WTC11 (cell line): ENCODE data around the gene REEP3. TPM values are rescaled to one million over a fixed set of nuclear protein-coding genes. Genes with fewer than 3 reads are reported as not detected.

ENCODE experiments used
- ATAC-seq: fragments of 200-7000 bp; cut with Tn5 transposase; 2 replicates; pipeline ENCODE4 v1.10.0; 2021; ENCODE audit warnings: mild to moderate bottlenecking, moderate library complexity
- CTCF ChIA-PET: fragments of 300-600 bp; sonication (Branson Sonifier 250); formaldehyde crosslinking; loops from one replicate; lab custom pipeline; 2021; ENCODE audit warnings: antibody characterized with exemption; lab: Charles Lee
- POLR2A ChIA-PET: fragments of 350-600 bp; sonication (Branson Sonifier 250); formaldehyde crosslinking; loops from one replicate; lab custom pipeline; 2021; ENCODE audit warnings: antibody characterized with exemption; lab: Charles Lee
- DNase-seq: peaks from one replicate; pipeline ENCODE4 v3.0.0; 2021; ENCODE audit warnings: low spot score
- H3K27ac Mint-ChIP-seq: 2 replicates; pipeline ENCODE4 v1.8.0; 2021; ENCODE audit warnings: mixed read lengths
- H3K27me3 Mint-ChIP-seq: 2 replicates; pipeline ENCODE4 v1.8.0; 2021; ENCODE audit warnings: low read depth, mild to moderate bottlenecking, moderate library complexity, mixed read lengths
- H3K36me3 Mint-ChIP-seq: 2 replicates; pipeline ENCODE4 v1.8.0; 2021; ENCODE audit warnings: mixed read lengths
- H3K4me1 Mint-ChIP-seq: 2 replicates; pipeline ENCODE4 v1.8.0; 2022; ENCODE audit warnings: mixed read lengths
- H3K4me3 Mint-ChIP-seq: 2 replicates; pipeline ENCODE4 v1.8.0; 2021; ENCODE audit warnings: mild to moderate bottlenecking, moderate library complexity, mixed read lengths
- H3K9me3 Mint-ChIP-seq: 2 replicates; pipeline ENCODE4 v1.8.0; 2021; ENCODE audit warnings: mixed read lengths
- ATF1 ChIP-seq: sonication (generic); formaldehyde crosslinking; IDR thresholded peaks from 2 replicates; pipeline ENCODE4 v1.8.1; 2023; ENCODE audit warnings: mild to moderate bottlenecking, moderate library complexity, missing genetic modification reagents
- ATF3 ChIP-seq: sonication (generic); formaldehyde crosslinking; conservative IDR thresholded peaks from 2 replicates; pipeline ENCODE4 v1.8.1; 2022; ENCODE audit warnings: mild to moderate bottlenecking, missing genetic modification reagents
- CBFB ChIP-seq: sonication (generic); formaldehyde crosslinking; IDR thresholded peaks from 2 replicates; pipeline ENCODE4 v1.8.1; 2022; ENCODE audit warnings: mild to moderate bottlenecking, low read depth, missing genetic modification reagents
- CREB1 ChIP-seq: sonication (generic); formaldehyde crosslinking; IDR thresholded peaks from 2 replicates; pipeline ENCODE4 v1.8.0; 2023; ENCODE audit warnings: mild to moderate bottlenecking, missing genetic modification reagents
- CREM ChIP-seq: sonication (generic); formaldehyde crosslinking; IDR thresholded peaks from 2 replicates; pipeline ENCODE4 v1.8.1; 2022; ENCODE audit warnings: mild to moderate bottlenecking, missing genetic modification reagents, moderate library complexity
- ELF4 ChIP-seq: sonication (generic); formaldehyde crosslinking; IDR thresholded peaks from 2 replicates; pipeline ENCODE4 v1.8.1; 2022; ENCODE audit warnings: low read depth, mild to moderate bottlenecking, moderate library complexity, missing genetic modification reagents
- ESRRA ChIP-seq: sonication (generic); formaldehyde crosslinking; IDR thresholded peaks from 2 replicates; pipeline ENCODE4 v1.8.1; 2022; ENCODE audit warnings: mild to moderate bottlenecking, missing genetic modification reagents, borderline replicate concordance
- FOXJ3 ChIP-seq: sonication (generic); formaldehyde crosslinking; IDR thresholded peaks from 2 replicates; pipeline ENCODE4 v1.9.0; 2021; ENCODE audit warnings: missing genetic modification reagents, mild to moderate bottlenecking, borderline replicate concordance
- FOXP1 ChIP-seq: sonication (generic); formaldehyde crosslinking; IDR thresholded peaks from 2 replicates; pipeline ENCODE4 v1.8.0; 2022; ENCODE audit warnings: missing genetic modification reagents, mild to moderate bottlenecking, moderate library complexity, borderline replicate concordance
- JAZF1 ChIP-seq: fragments of 250-450 bp; sonication (Bioruptor Pico); IDR thresholded peaks from 2 replicates; pipeline ENCODE4 v1.9.0; 2021; ENCODE audit warnings: moderate library complexity, mild to moderate bottlenecking, inconsistent platforms
- MYBL2 ChIP-seq: sonication (generic); formaldehyde crosslinking; IDR thresholded peaks from 2 replicates; pipeline ENCODE4 v1.8.1; 2023; ENCODE audit warnings: mild to moderate bottlenecking, moderate library complexity, missing genetic modification reagents
- PREB ChIP-seq: sonication (generic); formaldehyde crosslinking; IDR thresholded peaks from 2 replicates; pipeline ENCODE4 v1.8.1; 2022; ENCODE audit warnings: mild to moderate bottlenecking, missing genetic modification reagents, moderate library complexity, borderline replicate concordance
- RORB ChIP-seq: fragments of 250-450 bp; sonication (Bioruptor Pico); IDR thresholded peaks from 2 replicates; pipeline ENCODE4 v1.9.0; 2021; ENCODE audit warnings: mild to moderate bottlenecking
- SMAD3 ChIP-seq: sonication (generic); formaldehyde crosslinking; IDR thresholded peaks from 2 replicates; pipeline ENCODE4 v1.8.0; 2022; ENCODE audit warnings: missing genetic modification reagents, mild to moderate bottlenecking, borderline replicate concordance
- ZBTB21 ChIP-seq: sonication (generic); formaldehyde crosslinking; IDR thresholded peaks from 2 replicates; pipeline ENCODE4 v1.8.1; 2023; ENCODE audit warnings: mild to moderate bottlenecking, missing genetic modification reagents, borderline replicate concordance
- ZNF121 ChIP-seq: sonication (generic); formaldehyde crosslinking; IDR thresholded peaks from 2 replicates; pipeline ENCODE4 v1.8.0; 2023; ENCODE audit warnings: missing genetic modification reagents
- ZNF317 ChIP-seq: sonication (generic); formaldehyde crosslinking; IDR thresholded peaks from 2 replicates; pipeline ENCODE4 v1.8.1; 2023; ENCODE audit warnings: low read depth, mild to moderate bottlenecking, moderate library complexity, missing genetic modification reagents, borderline replicate concordance
- ZNF396 ChIP-seq: fragments of 250-450 bp; sonication (Bioruptor Pico); IDR thresholded peaks from 2 replicates; pipeline ENCODE4 v1.8.0; 2021; ENCODE audit warnings: mild to moderate bottlenecking, moderate library complexity, borderline replicate concordance
- total RNA-seq: library from RNA; stranded (reverse); gene quantifications from 3 replicates; pipeline ENCODE4 v1.2.3, GENCODE V29; 2021
- TF ChIP-seq, protein P1 (sequence below): sonication (generic); formaldehyde crosslinking; IDR thresholded peaks from 2 replicates; pipeline ENCODE4 v1.8.0; 2022; ENCODE audit warnings: mild to moderate bottlenecking, missing genetic modification reagents
- TF ChIP-seq, protein P2 (sequence below): fragments of 250-450 bp; sonication (Bioruptor Pico); conservative IDR thresholded peaks from 2 replicates; pipeline ENCODE4 v1.9.0; 2021; ENCODE audit warnings: mild to moderate bottlenecking
- TF ChIP-seq, protein P3 (sequence below): fragments of 250-450 bp; sonication (Bioruptor Pico); IDR thresholded peaks from 2 replicates; pipeline ENCODE4 v1.8.0; 2021; ENCODE audit warnings: mild to moderate bottlenecking
- TF ChIP-seq, protein P4 (sequence below): sonication (generic); formaldehyde crosslinking; IDR thresholded peaks from 2 replicates; pipeline ENCODE4 v1.8.0; 2022; ENCODE audit warnings: missing genetic modification reagents
- TF ChIP-seq, protein P5 (sequence below): sonication (generic); formaldehyde crosslinking; IDR thresholded peaks from 2 replicates; pipeline ENCODE4 v1.8.1; 2023; ENCODE audit warnings: mild to moderate bottlenecking, missing genetic modification reagents, moderate library complexity

REEP3 gene
- total RNA-seq, 1 experiment from 2014 or later = 18.5 TPM

DNA sequence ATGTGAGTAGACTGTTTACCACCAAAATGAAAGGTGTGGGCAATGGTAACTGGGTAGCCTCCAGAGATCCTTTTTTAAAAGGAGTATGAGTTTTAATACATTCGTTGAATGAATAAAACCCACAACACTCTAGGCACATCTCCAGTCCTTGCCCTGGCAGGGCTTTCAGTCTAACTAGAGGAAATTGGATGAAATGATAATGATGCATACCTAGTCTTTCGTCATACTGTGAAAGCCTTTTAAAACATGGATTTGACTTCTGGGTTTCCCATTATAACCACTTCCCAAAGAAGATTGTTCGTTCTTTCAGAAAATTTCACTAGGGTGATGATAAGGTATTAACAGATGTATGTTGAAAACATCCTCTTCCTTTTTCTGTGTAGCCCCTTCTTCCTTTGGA lies 110.8 kb downstream of the REEP3 start:
- TF ChIP-seq ATF3 (CRISPR knock-in tag) (no peak), FOXJ3 (no peak), ZNF121 (CRISPR knock-in tag) (no peak), ZNF396 (CRISPR knock-in tag) (no peak), CREB1 (CRISPR knock-in tag) (no peak), RORB (CRISPR knock-in tag) (no peak), ZBTB21 (CRISPR knock-in tag) (no peak), MYBL2 (CRISPR knock-in tag) (no peak), ESRRA (CRISPR knock-in tag) (no peak), JAZF1 (CRISPR knock-in tag) (no peak), ELF4 (CRISPR knock-in tag) (no peak), PREB (CRISPR knock-in tag) (no peak), CBFB (CRISPR knock-in tag) (no peak), ZNF317 (CRISPR knock-in tag) (no peak), SMAD3 (CRISPR knock-in tag) (no peak)
- TF ChIP-seq, protein P1, sequence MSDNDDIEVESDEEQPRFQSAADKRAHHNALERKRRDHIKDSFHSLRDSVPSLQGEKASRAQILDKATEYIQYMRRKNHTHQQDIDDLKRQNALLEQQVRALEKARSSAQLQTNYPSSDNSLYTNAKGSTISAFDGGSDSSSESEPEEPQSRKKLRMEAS (CRISPR knock-in tag) = no peak
- TF ChIP-seq, protein P2, sequence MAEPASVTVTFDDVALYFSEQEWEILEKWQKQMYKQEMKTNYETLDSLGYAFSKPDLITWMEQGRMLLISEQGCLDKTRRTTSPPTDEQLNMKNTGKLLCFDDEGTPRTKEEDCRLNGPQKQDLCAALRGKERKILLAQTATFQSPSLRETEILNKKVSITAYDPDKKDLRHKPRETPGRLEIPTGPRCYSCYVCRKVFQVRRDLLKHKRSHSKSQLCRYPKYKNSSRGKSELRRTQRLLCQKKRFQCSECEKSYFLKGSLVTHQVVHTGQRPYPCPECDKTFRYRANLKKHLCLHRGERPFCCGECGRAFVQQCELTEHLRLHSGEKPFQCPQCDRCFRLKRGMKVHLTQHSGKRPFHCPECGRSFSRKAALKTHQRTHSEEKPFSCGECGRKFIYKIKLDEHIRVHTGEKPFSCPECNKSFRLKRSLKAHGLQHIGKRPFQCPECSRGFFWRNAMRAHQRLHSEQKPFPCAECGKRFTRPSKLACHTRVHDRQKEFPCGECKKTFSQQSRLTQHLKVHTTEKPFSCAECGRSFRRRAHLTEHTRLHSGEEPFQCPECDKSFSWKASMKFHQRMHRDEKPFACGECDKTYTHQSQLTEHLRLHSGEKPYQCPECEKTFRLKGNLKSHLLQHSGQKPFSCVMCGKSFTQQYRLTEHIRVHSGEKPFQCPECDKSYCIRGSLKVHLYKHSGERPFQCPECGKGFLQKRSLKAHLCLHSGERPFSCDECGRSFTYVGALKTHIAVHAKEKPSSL (CRISPR knock-in tag) = no peak
- TF ChIP-seq, protein P3, sequence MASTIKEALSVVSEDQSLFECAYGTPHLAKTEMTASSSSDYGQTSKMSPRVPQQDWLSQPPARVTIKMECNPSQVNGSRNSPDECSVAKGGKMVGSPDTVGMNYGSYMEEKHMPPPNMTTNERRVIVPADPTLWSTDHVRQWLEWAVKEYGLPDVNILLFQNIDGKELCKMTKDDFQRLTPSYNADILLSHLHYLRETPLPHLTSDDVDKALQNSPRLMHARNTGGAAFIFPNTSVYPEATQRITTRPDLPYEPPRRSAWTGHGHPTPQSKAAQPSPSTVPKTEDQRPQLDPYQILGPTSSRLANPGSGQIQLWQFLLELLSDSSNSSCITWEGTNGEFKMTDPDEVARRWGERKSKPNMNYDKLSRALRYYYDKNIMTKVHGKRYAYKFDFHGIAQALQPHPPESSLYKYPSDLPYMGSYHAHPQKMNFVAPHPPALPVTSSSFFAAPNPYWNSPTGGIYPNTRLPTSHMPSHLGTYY (CRISPR knock-in tag) = no peak
- TF ChIP-seq, all 79 proteins: peak for 0
- Mint-ChIP-seq H3K4me3 (peak overlapping the region; percentile 85; the same call in 1 of the 2 replicates), H3K27ac (no peak overlapping the region), H3K36me3 (no peaks in the 10 kb centered on the region), H3K4me1 (peaks cover 62% of the 10 kb centered on the region), H3K27me3 (no peaks in the 10 kb centered on the region), H3K9me3 (no peaks in the 10 kb centered on the region)
- ATAC-seq (no peak), DNase-seq (no peak)
- POLR2A ChIA-PET = interaction anchor here (0.7 to 1.6 kb wide), 3 partner anchors 11 to 266 kb away, joined by 3 to 5 read pairs (median 4); no protein-coding TSS in a partner anchor
- CTCF ChIA-PET = interaction anchor here (1.4 to 3.4 kb wide), 2 partner anchors 81 to 465 kb away, joined by 11 to 26 read pairs; no protein-coding TSS in a partner anchor

DNA sequence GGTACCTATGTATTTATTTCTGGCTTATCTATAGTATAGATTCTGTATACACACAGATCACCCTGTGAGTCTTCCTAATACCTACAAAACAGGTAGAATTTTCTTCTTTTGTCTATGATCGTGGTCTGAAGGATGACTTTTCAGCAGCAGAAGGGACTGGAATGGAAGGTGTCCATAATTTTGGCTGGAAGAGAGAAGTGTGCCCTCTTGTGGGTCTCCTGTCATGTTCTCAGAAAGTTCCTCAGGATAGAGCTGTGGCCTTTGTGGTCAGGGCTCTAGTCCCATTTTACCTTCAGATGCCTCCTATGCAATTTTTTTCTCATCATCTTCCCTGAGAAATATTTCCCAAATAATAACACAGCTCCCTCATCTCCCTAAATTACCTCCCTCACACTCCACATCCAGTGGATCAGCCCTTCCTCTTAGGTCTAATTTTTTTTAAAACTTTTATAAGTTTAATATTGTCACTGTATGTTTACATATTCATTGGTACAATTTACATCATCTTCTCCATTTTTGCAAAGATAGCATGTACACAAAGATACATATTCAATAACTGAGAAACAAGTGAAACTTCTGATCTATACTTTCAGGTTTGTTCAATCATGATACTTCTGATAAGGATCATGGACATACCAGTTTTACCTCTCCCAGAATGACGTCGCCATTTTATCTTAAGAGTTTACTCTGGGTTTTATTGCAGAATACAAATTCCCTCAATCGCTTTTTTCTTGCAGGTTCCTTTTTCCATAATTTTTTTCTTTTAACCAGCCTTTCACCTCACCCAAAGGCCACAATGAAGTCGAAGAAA lies 112.7 kb downstream of the REEP3 start:
- ATAC-seq (no peak), DNase-seq (no peak)
- Mint-ChIP-seq H3K4me3 (no peak overlapping the region), H3K36me3 (no peaks in the 10 kb centered on the region), H3K4me1 (peaks cover 51% of the 10 kb centered on the region), H3K27me3 (no peaks in the 10 kb centered on the region), H3K27ac (peak overlapping the region; percentile 27; the same call in 1 of the 2 replicates), H3K9me3 (no peaks in the 10 kb centered on the region)
- ChIA-PET POLR2A (interaction anchor here (1.3 to 1.5 kb wide), 2 partner anchors 79 to 86 kb away, joined by 3 to 5 read pairs; no protein-coding TSS in a partner anchor), CTCF (interaction anchor here (0.5 to 2.4 kb wide), 18 partner anchors 15 to 473 kb away, joined by 3 to 31 read pairs (median 4); partner anchors contain the start of gene JMJD1C)
- TF ChIP-seq FOXP1 (CRISPR knock-in tag) (no peak), CREM (CRISPR knock-in tag) (no peak), ATF1 (CRISPR knock-in tag) (no peak)
- TF ChIP-seq, protein P4, sequence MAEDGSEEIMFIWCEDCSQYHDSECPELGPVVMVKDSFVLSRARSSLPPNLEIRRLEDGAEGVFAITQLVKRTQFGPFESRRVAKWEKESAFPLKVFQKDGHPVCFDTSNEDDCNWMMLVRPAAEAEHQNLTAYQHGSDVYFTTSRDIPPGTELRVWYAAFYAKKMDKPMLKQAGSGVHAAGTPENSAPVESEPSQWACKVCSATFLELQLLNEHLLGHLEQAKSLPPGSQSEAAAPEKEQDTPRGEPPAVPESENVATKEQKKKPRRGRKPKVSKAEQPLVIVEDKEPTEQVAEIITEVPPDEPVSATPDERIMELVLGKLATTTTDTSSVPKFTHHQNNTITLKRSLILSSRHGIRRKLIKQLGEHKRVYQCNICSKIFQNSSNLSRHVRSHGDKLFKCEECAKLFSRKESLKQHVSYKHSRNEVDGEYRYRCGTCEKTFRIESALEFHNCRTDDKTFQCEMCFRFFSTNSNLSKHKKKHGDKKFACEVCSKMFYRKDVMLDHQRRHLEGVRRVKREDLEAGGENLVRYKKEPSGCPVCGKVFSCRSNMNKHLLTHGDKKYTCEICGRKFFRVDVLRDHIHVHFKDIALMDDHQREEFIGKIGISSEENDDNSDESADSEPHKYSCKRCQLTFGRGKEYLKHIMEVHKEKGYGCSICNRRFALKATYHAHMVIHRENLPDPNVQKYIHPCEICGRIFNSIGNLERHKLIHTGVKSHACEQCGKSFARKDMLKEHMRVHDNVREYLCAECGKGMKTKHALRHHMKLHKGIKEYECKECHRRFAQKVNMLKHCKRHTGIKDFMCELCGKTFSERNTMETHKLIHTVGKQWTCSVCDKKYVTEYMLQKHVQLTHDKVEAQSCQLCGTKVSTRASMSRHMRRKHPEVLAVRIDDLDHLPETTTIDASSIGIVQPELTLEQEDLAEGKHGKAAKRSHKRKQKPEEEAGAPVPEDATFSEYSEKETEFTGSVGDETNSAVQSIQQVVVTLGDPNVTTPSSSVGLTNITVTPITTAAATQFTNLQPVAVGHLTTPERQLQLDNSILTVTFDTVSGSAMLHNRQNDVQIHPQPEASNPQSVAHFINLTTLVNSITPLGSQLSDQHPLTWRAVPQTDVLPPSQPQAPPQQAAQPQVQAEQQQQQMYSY (CRISPR knock-in tag) = no peak
- TF ChIP-seq, protein P5, sequence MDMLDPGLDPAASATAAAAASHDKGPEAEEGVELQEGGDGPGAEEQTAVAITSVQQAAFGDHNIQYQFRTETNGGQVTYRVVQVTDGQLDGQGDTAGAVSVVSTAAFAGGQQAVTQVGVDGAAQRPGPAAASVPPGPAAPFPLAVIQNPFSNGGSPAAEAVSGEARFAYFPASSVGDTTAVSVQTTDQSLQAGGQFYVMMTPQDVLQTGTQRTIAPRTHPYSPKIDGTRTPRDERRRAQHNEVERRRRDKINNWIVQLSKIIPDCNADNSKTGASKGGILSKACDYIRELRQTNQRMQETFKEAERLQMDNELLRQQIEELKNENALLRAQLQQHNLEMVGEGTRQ (CRISPR knock-in tag) = no peak
